Mesodermal cell (in vitro differentiated cells): ENCODE measurements around the gene USP28.
"Not testable (repeated sequence)": the region's sequence is repeated elsewhere in the genome, so short reads cannot be mapped to it uniquely, and the experiment has no call there.

Experiments used
- H3K27ac ChIP-seq: 2 replicates; pipeline ENCODE4 v1.7.0; 2013; ENCODE audit warnings: mild to moderate bottlenecking, low read depth, low read length, moderate library complexity; ENCODE audit not compliant: severe bottlenecking
- H3K36me3 ChIP-seq: 2 replicates; pipeline ENCODE4 v1.7.1; 2013; ENCODE audit warnings: mild to moderate bottlenecking, low read length, moderate library complexity; ENCODE audit not compliant: control insufficient read depth, insufficient read depth
- H3K4me1 ChIP-seq: one replicate; pipeline ENCODE4 v1.7.1; 2013; ENCODE audit warnings: mild to moderate bottlenecking, low read length; ENCODE audit not compliant: insufficient read depth, control insufficient read depth, poor library complexity, severe bottlenecking
- H3K4me3 ChIP-seq: 2 replicates; pipeline ENCODE4 v1.7.0; 2013; ENCODE audit warnings: low read length, control low read depth, mild to moderate bottlenecking; ENCODE audit not compliant: insufficient read depth, poor library complexity, severe bottlenecking; ENCODE audit errors: extremely low read depth
- H3K9me3 ChIP-seq: 2 replicates; pipeline ENCODE4 v1.7.1; 2013; ENCODE audit warnings: mild to moderate bottlenecking, low read length, moderate library complexity; ENCODE audit not compliant: control insufficient read depth
- WGBS, 2 experiments: methylation state at CpG; one replicate each; pipeline ENCODE4 v1.1.5; 2013; ENCODE audit warnings: missing lambda C conversion rate in 2 of 2; ENCODE audit not compliant: insufficient coverage in 2 of 2; 5-methylcytosine and 5-hydroxymethylcytosine counted together

USP28 gene

GRCh38 chr11:113806406-113806805 is 69.0 kb downstream of the USP28 start:
- Histone ChIP-seq H3K4me3 (no peak overlapping the region), H3K36me3 (peaks cover 57% of the 10 kb centered on the region), H3K4me1 (no peaks in the 10 kb centered on the region), H3K27ac (no peak overlapping the region), H3K9me3 (no peaks in the 10 kb centered on the region)
- WGBS, 2 experiments, result no CpG with 5 or more reads among the region's 2 CpGs

- Histone ChIP-seq H3K4me1 (no peaks in the 10 kb centered on the region), H3K36me3 (peaks cover 61% of the 10 kb centered on the region), H3K9me3 (no peaks in the 10 kb centered on the region)
These were observed 69.7 kb downstream of the USP28 start for GRCh38 chr11:113805640-113806039.

DNA sequence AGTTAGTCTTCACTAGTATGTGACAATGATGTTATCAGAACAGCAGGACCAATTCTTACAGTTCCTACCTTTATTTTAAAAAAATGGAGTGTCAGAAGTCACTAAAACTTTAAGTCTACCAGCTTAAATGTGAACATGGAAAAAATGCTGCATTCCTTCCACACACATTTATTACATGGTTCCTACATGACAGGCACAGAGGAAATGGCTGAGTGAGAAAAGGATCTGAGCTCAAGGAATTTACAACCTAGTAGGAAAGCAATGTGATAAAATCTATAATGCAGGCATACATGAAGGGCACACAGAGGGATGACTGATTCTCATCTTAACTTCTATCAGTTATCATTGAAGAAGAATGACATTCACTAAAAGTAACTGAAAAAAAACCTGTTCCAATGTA is 72.8 kb downstream of the USP28 start:
- Histone ChIP-seq H3K4me3 (no peak overlapping the region), H3K36me3 (peaks cover 56% of the 10 kb centered on the region)

More at GRCh38 chr11:113805640-113806039, 69.7 kb downstream of the USP28 start:
- Histone ChIP-seq H3K4me3 (no peak overlapping the region), H3K27ac (no peak overlapping the region)

DNA sequence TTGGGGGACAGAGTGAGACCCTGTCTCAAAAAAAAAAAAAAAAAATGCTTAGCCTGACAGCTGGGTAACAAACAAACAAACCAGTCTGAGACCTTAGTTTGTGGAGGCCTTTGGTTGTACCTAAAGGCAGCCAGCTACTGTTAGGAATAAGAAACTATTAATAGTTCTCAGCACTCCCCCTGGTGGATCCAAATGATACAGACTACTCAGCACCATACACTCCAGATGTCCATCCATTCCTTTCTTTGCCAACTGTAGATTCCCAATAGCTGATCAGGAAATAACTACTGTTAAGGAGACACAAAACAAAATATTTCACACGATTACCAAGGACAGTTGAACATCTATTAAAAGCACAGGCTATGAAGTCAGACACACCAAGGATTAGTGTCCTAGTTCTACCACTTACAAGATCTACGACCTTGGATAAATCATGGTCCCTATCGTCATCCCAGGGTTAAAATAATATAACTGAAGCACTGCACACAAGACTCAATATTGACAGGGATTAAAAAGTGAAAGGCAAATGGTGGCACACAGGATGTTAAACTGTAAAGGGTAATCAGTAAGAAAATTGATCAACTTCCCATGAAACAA is 78.6 kb downstream of the USP28 start:
- no peak overlapping the region for H3K27ac ChIP-seq
- H3K4me1 ChIP-seq, result no peaks in the 10 kb centered on the region
- no peaks in the 10 kb centered on the region for H3K9me3 ChIP-seq
- H3K4me3 ChIP-seq, result no peak overlapping the region
- 40 to 100% methylated on average over 1 to 3 of the region's 3 CpGs for WGBS, 2 experiments
- peaks cover 32% of the 10 kb centered on the region for H3K36me3 ChIP-seq

More for the DNA sequence above, 72.8 kb downstream of the USP28 start:
- Histone ChIP-seq H3K4me1 (no peaks in the 10 kb centered on the region), H3K27ac (no peak overlapping the region), H3K9me3 (no peaks in the 10 kb centered on the region)

DNA sequence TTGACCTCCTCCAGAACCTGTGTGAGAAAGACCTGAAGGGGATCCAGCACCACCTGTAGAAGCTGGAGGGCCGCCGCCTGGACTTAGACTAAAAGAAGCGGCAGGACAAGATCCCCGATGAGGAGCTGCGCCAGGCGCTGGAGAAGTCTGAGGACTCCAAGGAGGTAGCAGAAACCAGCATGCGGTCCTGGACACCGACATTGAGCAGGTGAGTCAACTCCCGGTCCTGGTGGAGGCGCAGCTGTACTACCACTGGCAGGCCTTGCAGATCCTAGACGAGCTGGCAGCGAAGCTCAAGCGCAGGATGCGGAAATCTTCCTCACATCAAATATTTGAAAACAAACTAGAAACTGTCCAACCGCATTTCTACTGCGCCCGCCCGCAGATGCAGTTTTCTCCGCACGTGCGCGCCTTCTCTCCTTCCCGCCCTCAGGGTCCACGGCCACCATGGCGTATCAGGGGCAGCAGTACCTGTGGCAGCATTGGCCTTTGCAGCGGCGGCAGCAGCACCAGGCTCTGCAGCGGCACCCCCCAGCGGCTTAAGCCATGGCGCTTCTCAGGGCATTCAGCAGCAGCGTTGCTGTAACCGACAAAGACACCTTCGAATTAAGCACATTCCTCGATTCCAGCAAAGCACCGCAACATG is 85.6 kb downstream of the USP28 start:
- no peak overlapping the region for H3K4me3 ChIP-seq
- no peaks in the 10 kb centered on the region for H3K4me1 ChIP-seq
- H3K27ac ChIP-seq, result no peak overlapping the region
- H3K36me3 ChIP-seq, result no peaks in the 10 kb centered on the region
- no peaks in the 10 kb centered on the region for H3K9me3 ChIP-seq
- WGBS, 2 experiments, result 94% methylated on average over 34 to 35 of the region's 35 CpGs

GRCh38 chr11:113789016-113789415 is 86.4 kb downstream of the USP28 start:
- H3K36me3 ChIP-seq, H3K9me3 ChIP-seq, H3K4me3 ChIP-seq, H3K27ac ChIP-seq, H3K4me1 ChIP-seq: not testable (repeated sequence)
- 94 to 95% methylated on average over 21 to 22 of the region's 22 CpGs for WGBS, 2 experiments

- Histone ChIP-seq H3K27ac (no peak overlapping the region), H3K4me1 (no peaks in the 10 kb centered on the region), H3K36me3 (no peaks in the 10 kb centered on the region), H3K9me3 (no peaks in the 10 kb centered on the region), H3K4me3 (no peak overlapping the region)
- WGBS, 2 experiments, result no CpG with 5 or more reads among the region's 1 CpG
These were observed 93.2 kb downstream of the USP28 start for GRCh38 chr11:113782134-113782533.

DNA sequence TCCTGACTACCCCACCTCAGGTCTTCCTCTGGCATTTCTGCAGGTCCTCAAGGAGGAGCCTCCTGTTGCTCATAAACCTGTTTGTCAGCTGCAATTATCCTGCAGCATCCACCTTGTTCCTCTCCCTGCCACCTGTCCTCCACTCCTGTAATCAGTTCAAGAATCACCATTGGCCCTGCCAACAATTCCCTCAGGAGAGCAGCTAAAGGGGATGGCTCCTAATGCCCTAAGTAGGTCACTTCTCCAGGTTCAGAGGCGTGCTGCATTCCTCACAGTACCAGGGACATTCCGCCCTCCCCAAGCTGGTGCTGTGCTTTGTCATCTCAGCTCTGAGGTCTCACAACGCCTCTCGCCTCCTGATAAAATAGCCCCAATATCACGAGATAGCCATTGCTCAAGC is 93.7 kb downstream of the USP28 start:
- H3K27ac ChIP-seq, result no peak overlapping the region
- WGBS, 2 experiments, result 73 to 75% methylated on average over 5 of the region's 5 CpGs
- no peak overlapping the region for H3K4me3 ChIP-seq
- H3K9me3 ChIP-seq, result no peaks in the 10 kb centered on the region
- no peaks in the 10 kb centered on the region for H3K4me1 ChIP-seq
- no peaks in the 10 kb centered on the region for H3K36me3 ChIP-seq

DNA sequence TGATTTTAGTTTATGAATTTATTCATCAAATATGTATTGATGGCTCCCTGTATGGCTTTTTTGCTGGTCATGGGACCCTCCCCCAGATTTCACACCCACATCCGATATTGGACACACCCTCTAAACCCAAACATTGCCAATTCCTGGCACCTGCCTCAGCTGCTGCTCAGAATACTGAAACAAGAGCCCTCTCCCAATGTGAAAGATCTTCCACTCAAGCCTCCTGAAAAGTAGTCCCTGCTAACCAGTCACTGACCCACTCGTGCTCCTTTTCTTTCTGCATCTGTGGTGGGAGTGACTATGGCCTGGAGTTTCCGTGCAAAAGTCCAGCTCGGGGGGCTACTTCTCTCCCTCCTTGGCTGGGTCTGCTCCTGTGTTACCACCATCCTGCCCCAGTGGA is 95.9 kb downstream of the USP28 start, which contains the start of gene CLDN25:
Gene CLDN25 (plus strand): TSS at position 301 of the 400 bp plus-strand sequence. CDS start 0 bp downstream, at position 301.
- Histone ChIP-seq H3K4me3 (no peak within 1 kb of the TSS), H3K27ac (no peak within 1 kb of the TSS), H3K9me3 (no peaks in the 10 kb centered on the region), H3K4me1 (no peaks in the 10 kb centered on the region), H3K36me3 (no peaks in the 10 kb centered on the region)
- WGBS, 2 experiments, result 92 to 96% methylated on average over 2 to 3 of the region's 4 CpGs

DNA sequence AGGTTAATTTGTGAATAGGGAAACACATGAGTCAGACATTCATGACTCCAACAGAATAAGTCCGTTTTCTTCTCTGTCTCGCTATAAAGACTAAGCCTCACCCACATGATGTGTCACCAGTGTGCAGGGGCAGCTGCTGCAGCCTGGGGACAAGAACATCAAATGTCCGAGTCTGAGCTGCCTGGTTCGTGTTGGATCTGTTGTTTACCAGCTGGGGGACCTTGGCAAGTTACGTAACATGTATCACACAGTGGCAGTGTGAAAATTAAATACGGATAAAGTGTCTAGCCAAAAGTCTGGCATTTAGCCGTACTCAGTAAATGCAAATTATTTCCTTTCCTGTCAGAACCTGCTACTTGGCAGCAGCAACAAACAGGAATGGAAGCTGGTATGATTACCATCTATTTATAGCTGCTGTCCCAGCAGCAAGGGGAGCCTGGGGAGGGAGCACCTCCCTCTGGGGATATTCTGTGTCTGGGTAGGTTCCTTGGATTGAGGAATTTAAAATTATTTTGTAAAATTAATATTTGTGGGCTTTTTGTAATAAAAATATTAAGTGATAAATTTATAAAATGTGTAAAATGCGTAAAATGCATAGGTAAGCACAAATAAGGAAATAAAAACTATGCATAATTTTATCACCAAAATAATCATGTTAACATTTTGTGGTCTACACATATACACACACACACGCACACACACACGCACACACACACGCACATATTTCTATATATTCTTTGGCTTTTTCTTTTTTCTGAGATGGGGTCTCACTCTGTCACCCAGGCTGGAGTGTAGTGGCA is 97.1 kb downstream of the USP28 start:
- 77 to 84% methylated on average over 7 of the region's 11 CpGs for WGBS, 2 experiments
- H3K36me3 ChIP-seq, result no peaks in the 10 kb centered on the region
- H3K27ac ChIP-seq, result no peak overlapping the region
- H3K4me1 ChIP-seq, result no peaks in the 10 kb centered on the region
- no peaks in the 10 kb centered on the region for H3K9me3 ChIP-seq
- no peak overlapping the region for H3K4me3 ChIP-seq

DNA sequence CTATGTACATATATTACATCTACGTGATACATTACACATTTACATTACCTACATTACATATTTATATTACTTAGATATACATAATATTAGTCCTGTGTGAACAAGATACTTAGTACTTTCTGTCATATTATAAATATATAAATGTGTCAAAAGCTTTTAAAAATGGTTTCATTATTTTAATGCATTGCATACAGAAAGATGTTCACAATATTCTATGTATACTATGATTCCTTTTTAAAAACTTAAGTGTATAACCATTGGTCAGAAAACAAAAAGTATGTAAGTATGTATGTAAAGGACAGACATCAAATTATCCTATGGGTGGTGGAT is 101.2 kb downstream of the USP28 start:
- Histone ChIP-seq H3K9me3 (no peaks in the 10 kb centered on the region), H3K4me1 (no peaks in the 10 kb centered on the region), H3K36me3 (peaks cover 20% of the 10 kb centered on the region), H3K4me3 (peak overlapping the region; percentile 99), H3K27ac (no peak overlapping the region)
- WGBS, 2 experiments, result no CpG with 5 or more reads among the region's 1 CpG
